Dedifferentiated amniotic fluid mesenchymal stem cell (primary cell): Measurements from ENCODE around the gene EDN1.
"Not testable (repeated sequence)": the region's sequence is repeated elsewhere in the genome, so short reads cannot be mapped to it uniquely, and the experiment has no call there.

Experiments used
- DNase-seq: peaks from one replicate; pipeline ENCODE4 v3.0.0-alpha.2; 2016; ENCODE audit errors: extremely low spot score

EDN1 gene

GRCh38 chr6:12294851-12295536, 4.8 kb downstream of the EDN1 start:
- DNase-seq, result no peak

DNA sequence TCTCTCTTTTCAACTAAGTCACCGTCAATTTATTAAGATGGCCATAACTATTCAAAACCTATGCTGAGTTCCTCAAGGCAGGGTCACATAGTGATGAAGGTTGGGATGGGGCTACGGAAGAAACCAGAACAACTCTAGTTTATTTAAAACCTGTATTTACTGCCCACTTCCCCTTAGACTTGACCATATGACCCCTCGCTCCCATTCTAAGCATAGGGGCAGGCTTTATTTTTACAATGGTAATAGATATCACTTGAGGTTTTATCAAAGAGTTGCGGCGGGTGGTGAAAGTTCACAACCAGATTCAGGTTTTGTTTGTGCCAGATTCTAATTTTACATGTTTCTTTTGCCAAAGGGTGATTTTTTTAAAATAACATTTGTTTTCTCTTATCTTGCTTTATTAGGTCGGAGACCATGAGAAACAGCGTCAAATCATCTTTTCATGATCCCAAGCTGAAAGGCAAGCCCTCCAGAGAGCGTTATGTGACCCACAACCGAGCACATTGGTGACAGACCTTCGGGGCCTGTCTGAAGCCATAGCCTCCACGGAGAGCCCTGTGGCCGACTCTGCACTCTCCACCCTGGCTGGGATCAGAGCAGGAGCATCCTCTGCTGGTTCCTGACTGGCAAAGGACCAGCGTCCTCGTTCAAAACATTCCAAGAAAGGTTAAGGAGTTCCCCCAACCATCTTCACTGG, 5.5 kb downstream of the EDN1 start:
- no peak for DNase-seq

GRCh38 chr6:12296255-12296573, 6.1 kb downstream of the EDN1 start:
- DNase-seq, result peak; percentile 96

GRCh38 chr6:12296604-12297003, 6.4 kb downstream of the EDN1 start:
- DNase-seq, result no peak

- no peak for DNase-seq
Observed at GRCh38 chr6:12297363-12298016, 7.3 kb downstream of the EDN1 start.

GRCh38 chr6:12298017-12298978, 8.1 kb downstream of the EDN1 start:
- DNase-seq, result no peak

- DNase-seq, result no peak
Observed at GRCh38 chr6:12298995-12299394, 8.8 kb downstream of the EDN1 start.

DNA sequence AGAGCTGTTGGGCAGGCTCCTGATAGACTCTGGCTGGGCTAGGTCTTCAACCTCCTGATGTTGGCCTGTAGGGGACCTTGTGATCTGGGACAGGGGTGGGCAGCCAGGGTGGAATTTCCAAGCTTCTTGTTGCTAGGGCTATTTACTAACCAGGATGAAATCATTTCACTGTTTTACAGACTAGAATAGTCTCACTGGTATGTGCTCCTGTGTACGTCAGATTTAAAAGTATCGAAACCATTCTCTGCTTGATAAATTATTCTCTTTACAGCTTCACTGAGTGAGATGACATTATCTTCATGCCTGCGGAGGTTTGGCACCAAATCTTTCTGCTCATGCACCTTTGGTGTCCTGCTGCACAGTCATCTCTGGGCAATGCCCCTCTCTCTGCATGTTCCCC, 10.9 kb downstream of the EDN1 start:
- no peak for DNase-seq

DNA sequence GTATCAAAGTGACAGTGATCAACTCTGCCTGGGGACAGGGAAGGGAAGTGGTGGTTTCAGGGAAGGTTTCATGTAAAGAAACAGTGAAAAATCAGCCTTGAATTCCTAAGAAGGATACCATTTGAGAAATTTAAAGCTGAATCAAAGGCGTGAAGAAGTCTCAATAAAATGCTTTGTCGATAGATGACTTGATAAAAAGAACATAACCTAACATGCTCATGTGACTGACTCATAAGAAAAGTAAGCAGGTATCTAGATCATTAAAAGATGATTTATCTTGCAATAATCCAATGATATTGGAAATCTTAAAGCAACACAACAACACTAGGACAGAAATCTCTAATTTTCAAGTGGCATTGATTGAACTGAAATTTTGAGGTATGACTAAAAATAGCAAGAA, 14.3 kb downstream of the EDN1 start:
- DNase-seq, result no peak

DNA sequence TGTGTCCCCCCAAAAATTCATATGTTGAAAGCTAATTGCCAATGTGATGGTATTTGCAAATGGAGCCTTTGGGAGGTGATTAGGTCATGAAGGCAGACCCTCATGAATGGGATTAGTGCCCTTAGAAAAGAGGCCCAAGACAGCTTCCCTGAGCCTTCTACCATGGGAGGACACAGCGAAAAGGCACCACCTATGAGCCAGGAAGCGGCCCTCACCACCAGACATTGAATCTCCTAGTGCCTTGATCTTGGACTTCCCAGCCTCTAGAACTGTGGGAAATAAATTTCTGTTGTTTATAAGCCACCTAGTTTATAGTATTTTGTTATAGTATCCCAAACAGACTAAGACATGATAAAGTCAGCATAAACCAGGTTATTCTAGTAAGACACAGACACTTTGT, 18.9 kb downstream of the EDN1 start:
- DNase-seq, result no peak

DNA sequence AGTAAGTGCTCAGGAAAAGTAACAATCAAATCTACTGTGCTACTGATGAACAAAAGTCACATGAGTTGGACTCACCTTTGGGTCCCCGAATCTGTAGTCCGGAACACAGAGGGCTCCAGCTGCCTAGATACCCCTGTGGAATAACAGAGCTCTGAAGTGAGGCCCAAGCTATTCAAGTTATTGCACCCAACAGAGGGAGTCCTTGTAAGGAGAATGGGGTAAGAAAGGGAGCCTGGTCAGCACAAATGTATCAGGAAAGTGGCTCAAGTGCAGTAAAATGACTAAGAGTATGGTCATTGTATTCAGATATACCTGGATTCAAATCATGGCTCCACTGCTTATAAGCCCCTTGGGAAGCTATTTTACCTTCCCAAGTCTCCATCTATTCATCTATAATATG, 20.9 kb downstream of the EDN1 start:
- no peak for DNase-seq

GRCh38 chr6:12312736-12313135, 22.6 kb downstream of the EDN1 start:
- no peak for DNase-seq

DNA sequence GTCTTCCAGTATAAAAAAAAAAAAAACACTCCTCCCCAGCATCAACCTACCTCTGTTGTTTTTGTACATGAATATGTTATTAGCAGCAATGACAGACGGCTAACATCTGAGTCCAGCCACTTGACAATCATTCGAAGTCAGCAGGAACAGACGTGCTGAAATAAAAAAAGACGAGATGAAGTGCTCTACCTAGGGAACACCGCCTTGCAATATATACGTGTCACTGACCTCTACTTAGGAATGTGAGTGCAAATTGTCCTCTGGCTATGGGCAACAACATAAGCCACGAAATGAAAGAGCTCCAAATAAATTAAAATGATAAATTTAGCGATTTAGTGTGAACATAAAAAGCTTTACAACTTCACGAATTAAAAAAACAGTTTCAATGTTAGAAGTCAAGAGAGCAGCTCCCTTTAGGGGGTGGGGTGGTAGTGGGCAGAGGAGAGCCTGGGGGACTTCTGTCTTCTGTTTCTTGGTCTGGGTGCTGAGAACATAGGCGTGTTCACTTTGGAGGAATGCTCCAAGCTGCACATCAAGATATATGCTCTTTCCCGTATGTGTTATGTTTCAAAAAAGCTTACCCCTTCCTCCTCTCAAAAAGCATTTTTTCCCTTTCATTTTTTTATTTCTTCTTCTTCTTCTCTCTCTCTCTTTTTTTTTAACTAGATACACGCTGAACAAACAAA, 23.3 kb downstream of the EDN1 start:
- DNase-seq, result no peak

DNA sequence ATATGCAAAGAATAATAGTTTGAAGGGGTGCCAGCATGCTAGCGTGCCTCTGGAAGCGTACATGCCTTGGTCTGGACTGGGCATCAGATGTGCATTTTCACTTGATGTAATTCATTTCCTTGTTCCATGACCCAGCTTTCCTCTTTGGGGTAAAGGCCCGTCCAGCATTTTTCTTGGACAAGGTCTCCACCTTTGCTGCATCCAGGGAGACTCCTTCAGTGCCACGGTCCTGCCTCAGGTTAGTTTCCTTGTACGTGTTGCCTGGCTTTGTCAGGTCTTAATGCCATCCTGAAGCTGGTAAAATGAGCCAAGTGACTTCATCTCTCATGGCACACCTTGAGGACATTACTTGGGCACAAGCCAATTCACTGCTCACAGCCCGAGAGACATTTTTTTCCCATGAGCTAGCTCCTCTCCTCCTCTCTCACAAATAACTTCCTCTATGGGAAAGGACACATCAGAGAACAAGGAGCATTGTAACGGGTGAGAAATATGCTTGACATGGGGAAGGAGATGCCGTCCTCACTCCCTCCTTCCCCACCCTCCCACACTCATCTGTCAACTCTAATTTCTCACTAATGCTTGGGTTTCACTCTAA, 23.9 kb downstream of the EDN1 start:
- DNase-seq, result no peak

- DNase-seq, result no peak
Observed at GRCh38 chr6:12314751-12315150, 24.6 kb downstream of the EDN1 start.

DNA sequence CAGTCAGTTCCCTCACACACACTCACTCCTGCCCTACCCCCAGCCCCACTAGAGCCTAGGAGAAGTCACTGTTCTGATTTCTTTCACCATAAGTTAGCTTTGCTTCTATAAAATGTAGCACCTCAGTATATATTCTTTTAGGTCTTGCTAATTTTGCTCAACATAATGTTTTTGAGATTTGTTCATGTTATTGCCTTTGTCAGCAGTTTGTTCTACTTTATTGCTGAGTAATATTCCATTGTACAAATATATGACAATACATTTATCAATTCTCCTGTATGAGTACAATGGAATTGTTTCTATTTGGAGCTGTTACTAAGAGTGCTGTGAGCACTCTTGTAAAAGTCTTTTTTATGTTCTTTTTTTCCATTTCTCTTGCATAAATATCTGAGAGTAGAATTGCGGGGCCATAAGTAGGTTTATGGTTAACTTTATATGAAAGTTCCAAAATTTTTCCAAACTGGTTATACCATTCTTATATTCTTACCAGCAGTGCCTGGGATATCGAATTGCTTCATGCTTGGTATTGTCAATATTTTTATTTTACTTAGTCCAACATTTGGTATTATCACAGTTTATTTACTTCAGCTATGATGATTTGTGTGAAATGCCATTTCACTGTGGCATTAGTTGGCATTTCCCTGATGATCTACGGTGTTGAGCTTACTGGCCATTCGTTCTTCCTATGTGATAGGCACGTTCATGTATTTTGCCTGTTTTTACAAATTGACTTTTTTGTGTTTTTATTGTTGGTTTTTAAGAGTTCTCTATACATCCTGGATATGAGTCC, 25.3 kb downstream of the EDN1 start:
- DNase-seq, result no peak

DNA sequence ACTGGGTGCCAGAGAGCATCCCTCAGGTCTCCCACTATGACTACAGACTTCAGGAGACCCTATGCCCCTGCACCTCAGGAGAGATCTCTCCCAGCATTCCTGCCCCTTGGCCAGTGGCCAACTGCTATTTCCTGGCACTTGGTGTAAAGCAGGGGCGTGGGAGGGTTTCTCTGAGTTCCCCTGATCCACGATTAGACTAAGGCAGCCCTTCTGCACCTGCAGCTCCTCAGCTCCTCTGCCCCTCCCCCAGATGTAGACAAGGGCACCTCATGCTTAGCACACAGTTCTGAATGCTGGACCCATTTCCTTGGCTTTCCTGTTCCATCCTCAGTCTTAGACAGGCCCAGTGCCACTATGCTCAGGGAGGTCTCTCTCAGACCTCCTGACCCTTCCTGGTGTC, 28.6 kb downstream of the EDN1 start:
- no peak for DNase-seq

DNA sequence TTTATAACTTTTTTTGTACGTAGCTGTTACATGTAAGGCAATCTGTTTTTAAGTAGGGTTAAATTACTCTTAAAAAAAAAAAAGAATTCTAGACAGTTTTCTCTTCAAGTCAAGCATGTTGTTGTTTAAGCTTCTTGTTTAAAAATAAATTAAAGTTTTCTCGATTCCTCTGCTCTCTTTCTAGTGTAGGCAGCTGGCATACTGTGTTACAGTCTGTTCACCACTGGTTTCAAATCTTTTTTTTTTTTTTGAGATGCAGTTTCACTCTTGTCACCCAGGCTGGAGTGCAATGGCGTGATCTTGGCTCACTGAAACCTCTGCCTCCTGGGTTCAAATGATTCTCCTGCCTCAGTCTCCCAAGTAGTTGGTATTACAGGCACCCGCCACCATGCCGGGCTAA, 29.9 kb downstream of the EDN1 start:
- DNase-seq, result not testable (repeated sequence)

DNA sequence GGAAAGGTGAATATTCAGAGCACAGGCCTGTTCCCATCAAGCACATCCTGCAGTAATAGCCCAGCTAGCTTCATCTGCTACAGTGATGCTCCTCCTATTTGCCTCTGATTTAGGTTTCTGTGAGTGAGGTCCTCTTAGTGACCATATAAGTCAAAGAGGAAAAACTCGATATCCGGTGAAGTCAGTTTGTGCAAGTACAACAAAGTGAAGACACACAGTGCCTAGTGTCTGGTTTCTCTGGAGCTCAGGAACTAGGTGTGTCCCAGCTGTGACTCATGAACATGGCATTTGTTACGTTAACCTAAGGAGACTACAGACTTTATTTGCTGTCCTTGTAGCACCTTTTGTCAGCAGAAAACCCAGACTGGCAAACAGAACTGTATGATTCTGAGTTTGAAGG, 33.9 kb downstream of the EDN1 start:
- no peak for DNase-seq

DNA sequence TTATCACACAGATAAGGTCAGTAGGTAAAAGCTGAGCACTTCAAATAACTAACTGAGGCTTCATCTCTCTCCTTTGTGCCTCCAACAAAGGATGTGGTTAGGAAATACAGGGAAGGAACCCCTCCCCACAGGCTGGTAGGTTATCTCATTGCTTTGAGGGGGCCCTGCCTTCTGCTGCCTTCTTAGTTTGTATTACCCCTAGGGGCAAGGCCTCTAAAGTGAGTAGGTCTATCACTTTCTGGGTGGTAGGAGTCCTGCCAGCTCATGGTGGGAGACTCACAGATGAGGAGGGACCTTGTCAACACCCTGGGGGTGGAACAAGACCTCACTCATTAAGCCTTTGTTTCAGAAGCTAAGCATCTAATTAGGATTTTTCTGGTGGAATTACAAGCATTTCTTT, 34.6 kb downstream of the EDN1 start:
- no peak for DNase-seq
